HepG2 (cell line): Measurements from ENCODE around the gene THSD4. TPM values are rescaled to one million over a fixed set of nuclear protein-coding genes. Genes with fewer than 3 reads are reported as not detected.

Experiments used
- ATAC-seq: fragments of 200-7000 bp; cut with Tn5 transposase; 3 replicates; pipeline ENCODE4 v1.9.1; 2020; ENCODE audit warnings: mild to moderate bottlenecking, moderate library complexity
- BruUV-seq: library from RNA; stranded (reverse); fragments of 400-500 nt; replicated peaks from 2 replicates; lab custom pipeline; 2021; lab: Mats Ljungman, UMichigan
- CTCF ChIA-PET: fragments of 300-600 bp; formaldehyde crosslinking; extraction: SDS; loops from one replicate; lab custom pipeline; 2021; ENCODE audit warnings: low total read pairs, inconsistent platforms, low intra/inter-chr PET ratio; lab: Yijun Ruan, JAX
- POLR2A ChIA-PET: fragments of 350-600 bp; sonication (Branson Sonifier 250); formaldehyde crosslinking; loops from one replicate; lab custom pipeline; 2020; ENCODE audit warnings: antibody characterized with exemption, inconsistent platforms; lab: Yijun Ruan, JAX
- DNase-seq: peaks from one replicate; pipeline ENCODE4 v3.0.0-alpha.2; 2015; ENCODE audit warnings: low spot score
- FAIRE-seq: peaks from 3 replicates; lab custom pipeline; 2011; peaks lifted over from hg19 to GRCh38; lab: Jason Lieb, UNC
- H2AFZ ChIP-seq: one replicate; pipeline ENCODE4 v1.6.1; 2011; ENCODE audit warnings: low read length, inconsistent platforms
- H3K27ac ChIP-seq: fragments of 300-600 bp; 3 replicates; pipeline ENCODE4 v1.8.0; 2011; ENCODE audit warnings: mixed run types, mild to moderate bottlenecking, mixed read lengths, low read length, inconsistent platforms; ENCODE audit not compliant: insufficient read depth; ENCODE audit errors: extremely low read length
- H3K27me3 ChIP-seq, 2 experiments: fragments of 200-600 bp in 1 of 2; 2 replicates in 1 of 2; 3 replicates in 1 of 2; pipeline versions ENCODE4 v1.6.0 to v1.8.0; 2011; ENCODE audit warnings: low read length in 2 of 2, mild to moderate bottlenecking in 2 of 2, moderate library complexity in 2 of 2, inconsistent platforms in 1 of 2; ENCODE audit not compliant: insufficient read depth in 2 of 2, control insufficient read depth in 1 of 2
- H3K36me3 ChIP-seq, 2 experiments: fragments of 200-600 bp in 1 of 2; replicated peaks in 1 of 2; 2 replicates in 1 of 2; 3 replicates in 1 of 2; pipeline versions ENCODE4 v1.5.1 to v1.8.0; 2011; ENCODE audit warnings: low read length in 2 of 2, inconsistent platforms in 1 of 2; ENCODE audit not compliant: insufficient read depth in 2 of 2, control insufficient read depth in 1 of 2
- H3K4me1 ChIP-seq: 2 replicates; pipeline ENCODE4 v1.5.1; 2012; ENCODE audit warnings: low read length, inconsistent platforms; ENCODE audit not compliant: insufficient read depth
- H3K4me2 ChIP-seq: 2 replicates; pipeline ENCODE4 v1.6.0; 2011; ENCODE audit warnings: low read depth, low read length, inconsistent platforms
- H3K4me3 ChIP-seq, 3 experiments: fragments of 200-600 bp in 1 of 3; sonication (generic), shearing (Covaris generic) in 1 of 3; replicated peaks in 1 of 3; 2 replicates each; pipeline ENCODE4 v1.5.1; 2011 to 2016; ENCODE audit warnings: low read length in 3 of 3, inconsistent platforms in 2 of 3, low read depth in 2 of 3, mild to moderate bottlenecking in 2 of 3, control low read depth in 1 of 3, mixed read lengths in 1 of 3; ENCODE audit not compliant: insufficient read depth in 1 of 3
- H3K79me2 ChIP-seq: one replicate; pipeline ENCODE4 v1.6.1; 2011; ENCODE audit warnings: low read length, inconsistent platforms; ENCODE audit not compliant: insufficient read depth
- H3K9ac ChIP-seq: 2 replicates; pipeline ENCODE4 v1.6.0; 2011; ENCODE audit warnings: mild to moderate bottlenecking, low read depth, low read length, inconsistent platforms; ENCODE audit not compliant: insufficient read depth
- H3K9me3 ChIP-seq: 2 replicates; pipeline ENCODE4 v1.5.1; 2012; ENCODE audit warnings: mild to moderate bottlenecking, low read length
- H4K20me1 ChIP-seq: 2 replicates; pipeline ENCODE4 v1.6.0; 2011; ENCODE audit warnings: inconsistent platforms, mild to moderate bottlenecking, low read length, moderate library complexity; ENCODE audit not compliant: insufficient read depth
- FOXK1 ChIP-seq: sonication (generic); formaldehyde crosslinking; IDR thresholded peaks from 2 replicates; pipeline ENCODE4 v1.4.0; 2020; ENCODE audit warnings: low read depth, missing genetic modification reagents, borderline replicate concordance
- HMG20B ChIP-seq: conservative IDR thresholded peaks from 2 replicates; pipeline ENCODE4 v1.6.1; 2016; ENCODE audit warnings: missing genetic modification reagents, missing compliant biosample characterization
- NFE2L2 ChIP-seq: fragments of 150-350 bp; IDR thresholded peaks from 2 replicates; pipeline ENCODE4 v1.6.1; 2014; ENCODE audit warnings: low read length
- SRSF9 ChIP-seq: fragments of 200-400 bp; formaldehyde crosslinking; IDR thresholded peaks from 2 replicates; pipeline ENCODE4 v1.6.1; 2018; ENCODE audit warnings: borderline replicate concordance, mild to moderate bottlenecking, low read depth, low read length; ENCODE audit not compliant: insufficient read depth, poor library complexity, severe bottlenecking
- ZBTB38 ChIP-seq: sonication (generic); formaldehyde crosslinking; IDR thresholded peaks from 2 replicates; pipeline ENCODE4 v1.5.1; 2020; ENCODE audit warnings: mild to moderate bottlenecking, missing genetic modification reagents
- ZFP37 ChIP-seq: sonication (generic); formaldehyde crosslinking; IDR thresholded peaks from 2 replicates; pipeline ENCODE4 v1.4.0; 2020; ENCODE audit warnings: missing genetic modification reagents, borderline replicate concordance
- in situ Hi-C: cut with HindIII; loops from 2 replicates; pipeline ENCODE4 v1.10.0; 2017; ENCODE audit warnings: low pct_unique_long_range_greater_than_20kb; ENCODE audit not compliant: extremely low pct_ligation_motif_present
- intact Hi-C: fragments of 100-400 bp; cut with micrococcal nuclease; formaldehyde crosslinking; loops from one replicate; pipeline ENCODE4 v1.10.0; 2022; ENCODE audit not compliant: unreplicated experiment
- polyA plus RNA-seq, 8 experiments: library from polyadenylated mRNA; depleted of rRNA in 3 of 8; stranded (reverse) in 7 of 8; unstranded in 1 of 8; fragments of >200 nt; fragmentation: Illumina TruSeq in 4 of 8; extraction: Trizol in 4 of 8; gene quantifications; 2 replicates each; pipeline versions ENCODE4 v1.2.1 to v1.2.3, GENCODE V29; 2011 to 2016; ENCODE audit warnings: low read depth in 4 of 8, missing spikeins in 1 of 8, mixed read lengths in 1 of 8; ENCODE audit not compliant: insufficient read depth in 1 of 8
- total RNA-seq, 5 experiments: library from RNA; depleted of rRNA; stranded (reverse); fragments of >200 nt; fragmentation: Illumina TruSeq; extraction: Trizol; gene quantifications; 2 replicates each; pipeline ENCODE4 v1.2.3, GENCODE V29; 2016; ENCODE audit warnings: low read depth in 1 of 5
- TF ChIP-seq, protein P1 (sequence below): IDR thresholded peaks from 2 replicates; pipeline ENCODE4 v1.6.1; 2016; ENCODE audit warnings: low read depth
- TF ChIP-seq, protein P2 (sequence below): IDR thresholded peaks from 2 replicates; pipeline ENCODE4 v1.6.1; 2016; ENCODE audit warnings: low read depth, borderline replicate concordance
- TF ChIP-seq, protein P3 (sequence below): IDR thresholded peaks from 2 replicates; pipeline ENCODE4 v1.6.1; 2016

THSD4 gene
- total and polyA plus RNA-seq, 2 of the 13 experiments (the other 11 are each of a cell fraction or from before 2014, with no cell fraction given): 0.07 to 0.21 TPM

DNA sequence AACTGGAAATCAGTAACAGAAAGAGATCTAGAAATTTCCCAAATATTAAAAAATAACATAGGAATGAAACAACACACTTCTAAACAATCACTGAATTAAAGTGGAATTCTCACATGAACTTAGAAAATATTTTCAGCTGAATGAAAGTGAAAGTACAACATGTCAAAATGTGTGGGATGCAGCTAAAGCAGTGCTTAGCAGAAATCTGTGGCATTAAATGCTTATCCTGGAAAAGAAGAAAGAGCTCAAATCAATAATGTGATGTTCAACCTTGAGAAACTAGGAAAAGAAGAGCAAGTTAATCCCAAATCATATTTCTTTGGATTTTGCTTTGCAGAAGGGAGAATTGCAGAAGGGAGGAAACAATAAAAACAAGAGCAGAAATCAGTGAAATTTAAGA is 596.9 kb downstream of the THSD4 start:
- no peaks in the 10 kb centered on the region for H3K9me3 ChIP-seq
- intact Hi-C loops: no loop called here
- H4K20me1 ChIP-seq: no peaks in the 10 kb centered on the region
- no peak overlapping the region for H3K4me3 ChIP-seq
- H3K79me2 ChIP-seq: no peaks in the 10 kb centered on the region
- H2AFZ ChIP-seq: no peak overlapping the region
- in situ Hi-C loops: no loop called here
- no TSS peak for BruUV-seq
- ATAC-seq (no peak), FAIRE-seq (no peak), DNase-seq (no peak)
- no peak overlapping the region for H3K9ac ChIP-seq
- POLR2A ChIA-PET: no interaction called here
- no peaks in the 10 kb centered on the region for H3K4me1 ChIP-seq
- no peak overlapping the region for H3K4me2 ChIP-seq
- peaks cover 0 to 25% of the 10 kb centered on the region in 2 experiments; a peak in 3 of 5 replicates for H3K27me3 ChIP-seq
- CTCF ChIA-PET: no interaction called here
- TF ChIP-seq SRSF9 (no peak), NFE2L2 (no peak), ZFP37 (no peak), FOXK1 (no peak), ZBTB38 (CRISPR knock-in tag) (no peak), HMG20B (CRISPR knock-in tag) (no peak)
- TF ChIP-seq, protein P1, sequence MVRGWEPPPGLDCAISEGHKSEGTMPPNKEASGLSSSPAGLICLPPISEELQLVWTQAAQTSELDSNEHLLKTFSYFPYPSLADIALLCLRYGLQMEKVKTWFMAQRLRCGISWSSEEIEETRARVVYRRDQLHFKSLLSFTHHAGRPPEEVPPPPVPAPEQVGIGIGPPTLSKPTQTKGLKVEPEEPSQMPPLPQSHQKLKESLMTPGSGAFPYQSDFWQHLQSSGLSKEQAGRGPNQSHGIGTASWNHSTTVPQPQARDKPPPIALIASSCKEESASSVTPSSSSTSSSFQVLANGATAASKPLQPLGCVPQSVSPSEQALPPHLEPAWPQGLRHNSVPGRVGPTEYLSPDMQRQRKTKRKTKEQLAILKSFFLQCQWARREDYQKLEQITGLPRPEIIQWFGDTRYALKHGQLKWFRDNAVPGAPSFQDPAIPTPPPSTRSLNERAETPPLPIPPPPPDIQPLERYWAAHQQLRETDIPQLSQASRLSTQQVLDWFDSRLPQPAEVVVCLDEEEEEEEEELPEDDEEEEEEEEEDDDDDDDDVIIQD (CRISPR knock-in tag): no peak
- TF ChIP-seq, protein P2, sequence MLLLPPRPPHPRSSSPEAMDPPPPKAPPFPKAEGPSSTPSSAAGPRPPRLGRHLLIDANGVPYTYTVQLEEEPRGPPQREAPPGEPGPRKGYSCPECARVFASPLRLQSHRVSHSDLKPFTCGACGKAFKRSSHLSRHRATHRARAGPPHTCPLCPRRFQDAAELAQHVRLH (CRISPR knock-in tag): no peak
- TF ChIP-seq, protein P3, sequence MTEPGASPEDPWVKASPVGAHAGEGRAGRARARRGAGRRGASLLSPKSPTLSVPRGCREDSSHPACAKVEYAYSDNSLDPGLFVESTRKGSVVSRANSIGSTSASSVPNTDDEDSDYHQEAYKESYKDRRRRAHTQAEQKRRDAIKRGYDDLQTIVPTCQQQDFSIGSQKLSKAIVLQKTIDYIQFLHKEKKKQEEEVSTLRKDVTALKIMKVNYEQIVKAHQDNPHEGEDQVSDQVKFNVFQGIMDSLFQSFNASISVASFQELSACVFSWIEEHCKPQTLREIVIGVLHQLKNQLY: no peak
- H3K27ac ChIP-seq: no peak overlapping the region
- H3K36me3 ChIP-seq: no peaks in the 10 kb centered on the region
